HG03575 (cell line): Measurements from ENCODE around the gene FANCC.
"Not testable (repeated sequence)": the region's sequence is repeated elsewhere in the genome, so short reads cannot be mapped to it uniquely, and the experiment has no call there.

Source experiments
- ATAC-seq: cut with Tn5 transposase; IDR thresholded peaks from one replicate; pipeline ENCODE4 v1.9.1; 2021; ENCODE audit not compliant: unreplicated experiment, insufficient number of reproducible peaks, low FRiP score; ENCODE audit errors: extremely low read depth

FANCC gene

DNA sequence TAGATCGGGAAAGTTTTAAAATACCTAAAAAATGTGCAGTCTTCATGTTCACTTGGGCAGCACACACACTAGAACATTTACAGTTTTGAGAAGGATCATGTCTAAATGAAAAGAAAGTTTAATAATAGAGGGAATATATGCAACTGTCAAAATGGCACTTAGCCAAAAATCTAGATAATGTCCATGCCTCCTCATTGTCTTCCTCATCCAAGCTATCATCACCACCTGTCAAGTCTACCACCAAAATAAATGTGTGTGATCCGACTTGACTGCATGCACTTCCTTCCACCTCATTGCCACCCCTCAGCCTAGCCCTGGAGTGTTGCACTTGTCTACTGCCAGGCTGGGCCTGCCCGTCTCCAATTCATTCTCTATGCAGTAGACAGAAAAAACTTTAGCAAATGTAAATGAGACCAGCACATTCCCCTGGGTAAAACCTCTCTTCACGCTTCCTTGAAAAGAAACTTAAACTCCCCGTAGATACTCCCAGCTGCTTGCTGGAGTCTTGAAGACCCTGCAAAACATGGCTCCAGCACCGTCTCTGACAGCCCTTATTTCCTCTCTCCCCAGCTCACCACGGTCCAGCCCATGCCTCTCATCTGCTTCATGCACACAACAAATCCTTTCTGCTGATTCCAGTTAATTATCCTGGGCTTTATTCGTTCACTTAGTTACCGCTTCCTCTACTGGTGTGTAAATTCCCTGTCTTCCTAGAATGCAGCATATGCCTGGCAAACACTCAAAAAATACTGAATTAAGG lies 66.9 kb downstream of the FANCC start:
- no peak for ATAC-seq

DNA sequence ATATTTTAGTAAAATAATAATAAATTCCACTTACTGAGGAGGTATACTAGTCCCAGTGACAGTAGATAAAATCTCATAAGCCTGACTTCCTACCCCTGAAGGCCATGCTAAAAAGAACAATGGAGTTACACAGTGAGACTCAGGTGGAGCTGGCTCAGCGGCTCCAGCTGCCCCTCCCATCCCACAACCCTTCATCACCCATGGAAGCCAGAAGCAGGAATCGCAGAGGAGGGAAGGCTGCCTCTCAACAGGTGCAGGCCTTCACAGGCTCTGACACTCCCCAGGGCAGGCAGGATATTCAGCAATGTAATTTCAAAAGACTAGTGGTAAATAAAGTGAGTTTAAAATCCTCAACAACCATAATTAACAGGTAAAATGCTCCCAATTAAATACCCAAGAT lies 67.5 kb downstream of the FANCC start:
- ATAC-seq, result no peak

DNA sequence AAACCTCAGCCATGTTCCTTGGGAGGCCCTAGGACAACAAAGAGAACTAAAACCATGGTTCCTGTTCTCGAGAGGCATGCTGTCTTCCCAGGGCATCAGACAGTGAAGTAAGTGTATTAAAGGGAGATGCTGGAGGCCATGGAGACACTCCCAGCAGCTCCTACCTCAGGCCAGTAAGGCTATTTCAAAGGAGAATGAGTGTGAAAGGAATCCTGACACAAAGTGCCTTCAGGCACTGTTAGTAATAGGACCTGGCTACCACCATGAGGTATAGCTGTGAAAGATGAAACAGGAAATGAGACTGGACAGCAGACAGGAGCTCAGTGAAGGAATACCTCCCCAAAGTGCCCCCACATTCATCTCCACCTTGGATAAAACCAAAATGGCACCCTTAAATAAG lies 71.0 kb downstream of the FANCC start:
- ATAC-seq, result no peak

DNA sequence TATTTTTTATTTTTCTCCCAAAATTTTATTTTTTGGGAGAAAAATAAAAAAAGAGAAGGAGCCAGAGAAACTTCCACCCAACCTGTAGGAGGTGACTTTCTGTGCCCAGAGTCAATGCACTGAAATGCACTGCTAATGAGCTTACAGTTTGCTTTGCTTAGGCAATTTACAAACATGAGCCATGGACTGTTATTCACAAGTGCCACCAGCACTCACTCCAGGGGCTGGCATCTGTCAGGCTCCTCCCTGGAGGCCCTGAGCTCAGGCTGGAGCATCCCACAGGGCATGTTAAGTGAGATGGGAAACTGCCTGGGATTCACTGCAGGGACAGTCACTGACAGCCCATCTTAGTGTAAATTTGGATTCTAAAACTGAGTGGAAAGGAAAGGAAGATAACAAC lies 74.9 kb downstream of the FANCC start:
- ATAC-seq, result no peak

DNA sequence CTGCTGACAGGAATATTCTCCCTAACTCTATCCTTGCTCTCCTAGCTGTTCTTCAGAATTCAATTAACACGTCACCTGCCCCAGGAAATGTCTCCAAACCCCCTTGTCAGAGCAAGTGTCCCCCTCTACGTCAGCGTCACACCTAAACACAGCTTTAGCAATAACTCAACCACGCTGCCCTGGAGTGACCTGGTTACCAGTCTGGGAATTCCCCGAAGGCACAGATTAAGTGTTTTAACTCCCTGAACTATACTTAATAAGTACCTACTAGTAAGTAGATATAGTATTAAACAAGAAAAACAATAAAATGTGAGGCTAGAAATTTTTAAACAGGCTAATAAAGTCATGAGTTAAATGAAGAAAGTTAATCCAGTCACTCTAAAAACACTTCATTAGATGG lies 78.4 kb downstream of the FANCC start:
- no peak for ATAC-seq

DNA sequence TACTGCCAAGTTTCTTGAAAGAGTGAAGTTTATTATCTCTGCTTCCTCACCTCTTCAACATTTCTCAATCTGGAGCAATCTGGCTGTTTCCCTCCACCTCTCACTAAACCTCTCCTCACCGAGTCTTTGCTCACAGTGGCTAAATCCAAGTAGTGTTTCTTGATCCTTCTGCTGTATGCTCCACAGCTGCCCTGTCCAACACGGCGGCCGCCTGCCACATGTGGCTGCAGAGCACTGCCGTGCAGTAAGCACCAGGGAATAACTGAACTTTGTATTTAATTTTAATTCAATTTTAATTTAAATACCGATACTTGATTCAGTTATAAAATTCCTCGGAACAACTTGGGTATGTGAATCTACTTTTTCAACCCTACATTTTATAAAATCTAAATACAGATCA lies 80.2 kb downstream of the FANCC start:
- ATAC-seq, result no peak

DNA sequence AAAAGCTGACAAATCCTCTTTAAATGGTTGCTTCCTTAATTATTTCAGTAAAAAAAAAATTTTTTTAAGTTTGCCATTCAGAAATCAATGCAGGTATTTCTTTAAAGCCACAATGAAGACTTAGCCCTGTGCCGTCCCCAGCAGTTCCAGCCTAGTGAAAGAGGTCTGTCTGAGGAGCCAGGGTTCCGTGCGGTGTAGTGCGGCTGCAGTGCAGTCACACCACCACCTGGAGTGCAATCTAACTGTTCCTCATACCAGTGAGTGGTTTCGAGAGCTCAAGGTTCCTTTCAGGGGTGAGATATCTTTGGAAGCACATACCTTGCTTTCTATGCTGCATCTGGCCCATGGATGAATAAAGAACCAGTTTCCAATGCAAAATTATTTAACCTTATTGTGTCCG lies 87.5 kb downstream of the FANCC start:
- no peak for ATAC-seq

DNA sequence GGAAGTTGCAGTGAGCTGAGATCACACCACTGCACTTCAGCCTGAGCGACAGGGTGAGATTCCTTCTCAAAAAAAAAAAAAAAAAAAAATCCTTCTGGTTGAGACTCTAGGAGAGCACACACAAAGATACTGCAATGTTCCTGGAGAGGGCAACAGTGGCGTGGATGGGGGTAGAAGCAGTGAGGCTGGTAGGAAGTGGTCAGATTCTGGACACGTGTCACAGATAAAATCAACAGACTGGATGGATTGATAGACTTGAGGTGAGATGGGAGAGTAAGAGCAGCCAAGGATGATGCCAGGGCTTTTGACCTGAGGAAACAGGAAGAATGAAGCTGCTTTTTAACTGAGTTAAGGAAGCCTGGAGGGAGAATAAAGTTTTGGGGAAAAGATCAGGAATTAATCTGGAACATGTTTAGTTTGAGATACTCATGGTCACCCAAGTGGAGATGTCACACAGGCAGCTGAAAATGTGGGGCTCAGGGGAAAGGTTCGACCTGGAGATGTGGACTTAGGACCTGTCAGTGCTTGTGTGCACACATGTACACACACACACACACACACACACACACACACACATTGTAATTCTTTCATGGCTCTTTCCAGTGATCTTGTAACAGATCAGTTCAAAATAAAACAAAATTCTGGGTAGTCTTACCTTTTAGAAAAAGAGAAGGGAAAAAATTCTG lies 88.1 kb downstream of the FANCC start:
- no peak for ATAC-seq

DNA sequence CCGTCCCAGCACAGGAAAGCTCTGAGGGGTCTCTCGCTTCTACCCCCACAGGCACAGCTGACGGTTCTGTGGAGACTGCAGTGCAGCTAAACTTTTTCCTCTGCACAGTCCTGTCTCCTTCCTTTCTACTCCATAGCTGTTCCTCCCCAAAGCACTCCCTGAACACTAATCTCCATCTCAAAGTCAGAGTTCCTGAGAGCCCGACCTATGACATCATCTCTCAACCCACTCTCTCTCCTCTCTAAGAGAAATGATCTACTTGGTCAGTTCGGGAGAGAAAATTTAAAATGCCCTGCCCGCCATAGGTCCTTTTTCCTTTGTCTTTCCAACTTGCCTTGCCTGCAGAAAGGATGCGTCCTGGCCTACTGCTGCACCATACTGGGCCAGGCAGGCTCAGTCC lies 90.6 kb downstream of the FANCC start:
- ATAC-seq, result no peak

DNA sequence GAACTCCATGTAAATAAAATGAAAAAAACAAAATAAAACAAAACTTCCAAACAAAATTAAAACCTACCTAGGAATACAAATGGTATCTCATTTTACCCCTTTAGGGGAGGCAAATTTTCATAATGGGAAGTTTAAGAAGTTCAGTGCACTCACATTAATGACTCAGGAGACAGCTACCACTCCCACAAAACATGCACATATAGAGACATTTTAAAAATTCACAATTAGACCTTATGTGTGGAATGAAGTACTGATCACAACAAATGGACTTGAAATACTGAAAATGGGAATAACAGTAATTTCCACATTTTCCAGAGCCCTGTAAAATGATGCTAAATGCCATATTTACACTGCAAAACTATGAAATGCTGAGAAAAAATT lies 91.8 kb downstream of the FANCC start:
- ATAC-seq, result no peak

DNA sequence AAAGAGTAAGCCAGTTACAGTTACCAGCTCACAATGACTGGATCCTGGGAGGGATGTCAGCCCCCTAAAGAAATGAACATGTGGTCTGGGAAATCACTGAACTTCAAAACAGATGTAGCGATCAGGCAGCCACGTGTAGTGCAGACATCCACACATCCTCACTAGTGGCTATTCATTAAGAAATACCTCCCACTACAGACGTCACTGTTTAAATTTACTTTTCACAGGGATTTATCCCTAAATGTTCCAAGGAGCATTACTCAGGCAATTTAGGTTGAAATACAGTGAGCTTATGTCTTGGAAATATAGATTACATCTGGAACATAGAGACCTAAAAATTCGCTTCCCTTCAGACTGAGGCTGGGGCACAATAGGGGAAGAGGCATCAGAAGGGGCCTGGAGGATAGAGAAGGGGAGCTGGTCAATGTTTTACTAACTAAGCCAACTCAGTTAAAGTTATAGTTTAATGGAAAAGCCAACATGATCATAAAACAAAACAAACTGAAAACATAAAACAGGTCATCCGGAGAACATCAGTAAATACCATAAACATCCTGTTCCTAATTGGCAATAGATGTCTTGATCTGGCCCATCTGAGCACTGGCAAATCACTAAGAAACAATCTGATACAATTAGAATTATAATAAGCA lies 92.3 kb downstream of the FANCC start:
- no peak for ATAC-seq

DNA sequence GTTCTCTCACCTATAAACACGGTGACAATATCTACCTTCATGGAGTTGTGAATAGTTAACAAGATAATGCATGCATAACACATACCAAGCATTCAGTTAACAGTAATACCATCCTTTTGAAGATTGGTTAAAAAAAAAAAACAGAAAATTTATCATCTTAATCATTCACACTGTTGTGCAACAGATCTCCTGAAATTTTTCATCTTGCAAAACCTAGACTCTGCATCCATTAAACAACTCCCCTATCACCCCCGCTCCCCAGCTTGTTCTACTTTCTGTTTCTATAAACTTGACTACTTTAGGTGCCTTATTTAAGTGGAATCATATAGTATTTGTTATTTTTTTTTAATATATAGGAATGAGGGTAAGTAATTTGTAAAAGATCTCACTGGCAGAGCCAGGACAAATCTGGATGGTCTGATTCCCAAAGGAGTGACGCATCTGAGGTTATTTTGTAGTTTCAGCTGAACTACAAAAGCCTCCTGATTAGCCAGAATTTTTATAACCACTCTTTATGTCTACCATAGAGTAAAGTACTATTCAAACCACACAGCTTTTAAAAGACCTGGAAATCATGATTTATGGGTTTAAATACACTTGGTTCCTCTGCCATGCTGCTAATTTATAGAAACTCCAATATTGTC lies 93.0 kb downstream of the FANCC start:
- no peak for ATAC-seq

DNA sequence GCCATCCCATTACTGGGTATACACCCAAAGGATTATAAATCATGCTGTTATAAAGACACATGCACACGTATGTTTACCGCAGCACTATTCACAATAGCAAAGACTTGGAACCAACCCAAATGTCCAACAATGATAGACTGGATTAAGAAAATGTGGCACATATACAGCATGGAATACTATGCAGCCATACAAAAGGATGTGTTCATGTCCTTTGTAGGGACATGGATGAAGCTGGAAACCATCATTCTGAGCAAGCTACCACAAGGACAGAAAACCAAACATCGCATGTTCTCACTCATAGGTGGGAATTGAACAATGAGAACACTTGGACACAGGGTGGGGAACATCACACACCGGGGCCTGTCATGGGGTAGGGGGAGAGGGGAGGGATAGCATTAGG lies 97.2 kb downstream of the FANCC start:
- ATAC-seq, result not testable (repeated sequence)

DNA sequence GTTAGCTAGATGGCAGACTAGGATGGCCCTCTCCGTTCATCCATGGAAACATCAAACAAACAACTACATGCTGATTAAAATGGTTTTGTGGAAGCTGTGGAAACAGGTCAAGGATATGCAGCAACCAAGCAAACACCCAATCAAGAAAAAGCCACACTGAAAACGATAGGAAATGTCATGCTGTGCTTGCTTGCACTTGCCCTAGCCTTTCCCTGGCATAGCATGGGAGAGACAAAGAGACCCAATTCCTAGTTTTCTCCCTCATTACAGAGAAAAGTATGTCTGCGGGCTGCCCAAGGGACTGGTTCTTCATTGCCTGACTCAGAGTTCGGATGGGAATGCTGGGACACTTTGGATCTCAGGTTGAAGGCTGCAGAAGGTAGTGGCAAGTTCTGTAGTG lies 98.7 kb downstream of the FANCC start:
- no peak for ATAC-seq

DNA sequence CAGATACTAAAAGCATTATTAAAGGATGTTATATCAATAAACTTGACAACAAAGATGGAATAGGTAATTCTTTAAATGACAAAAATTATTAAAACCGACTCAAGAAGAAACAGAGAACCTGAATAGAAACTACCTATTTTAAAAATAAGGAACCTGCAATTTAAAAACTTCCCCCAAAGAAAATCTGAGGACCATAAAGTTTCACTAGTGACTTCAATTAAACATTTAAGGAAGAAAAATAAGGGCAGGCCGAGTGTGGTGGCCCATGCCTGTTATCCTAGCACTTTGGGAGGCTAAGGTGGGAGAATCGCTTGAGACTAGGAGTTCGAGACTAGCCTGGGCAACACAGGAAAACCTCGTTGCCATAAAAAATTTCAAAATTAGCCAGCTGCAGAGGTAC lies 99.6 kb downstream of the FANCC start:
- no peak for ATAC-seq

DNA sequence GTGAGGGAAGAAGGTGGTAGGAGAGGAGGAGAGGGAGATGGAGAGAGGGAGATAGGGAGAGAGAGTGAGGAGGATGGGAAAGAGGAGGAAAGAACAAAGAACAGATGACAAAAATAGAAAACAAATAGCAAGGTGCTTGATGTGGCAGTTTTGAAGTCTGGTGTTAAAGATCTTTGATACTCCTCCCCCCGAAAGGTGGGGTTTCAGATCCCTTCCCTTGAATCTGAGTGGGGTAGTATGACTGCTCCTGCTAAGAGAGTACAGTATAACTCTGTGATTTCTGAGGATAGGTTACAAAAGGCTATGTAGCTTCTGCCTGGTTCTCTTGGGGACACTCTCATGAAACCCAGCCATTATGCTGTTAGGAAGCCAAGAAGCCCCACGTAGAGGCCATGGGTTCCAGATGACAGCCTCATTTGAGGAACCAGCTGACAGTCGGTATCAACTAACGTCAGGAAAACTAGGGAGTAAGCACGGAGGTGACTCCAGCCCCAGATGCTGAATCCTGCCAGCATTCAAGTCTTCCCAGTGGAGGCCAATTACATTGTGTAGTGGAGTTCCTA lies 102.1 kb downstream of the FANCC start:
- no peak for ATAC-seq

DNA sequence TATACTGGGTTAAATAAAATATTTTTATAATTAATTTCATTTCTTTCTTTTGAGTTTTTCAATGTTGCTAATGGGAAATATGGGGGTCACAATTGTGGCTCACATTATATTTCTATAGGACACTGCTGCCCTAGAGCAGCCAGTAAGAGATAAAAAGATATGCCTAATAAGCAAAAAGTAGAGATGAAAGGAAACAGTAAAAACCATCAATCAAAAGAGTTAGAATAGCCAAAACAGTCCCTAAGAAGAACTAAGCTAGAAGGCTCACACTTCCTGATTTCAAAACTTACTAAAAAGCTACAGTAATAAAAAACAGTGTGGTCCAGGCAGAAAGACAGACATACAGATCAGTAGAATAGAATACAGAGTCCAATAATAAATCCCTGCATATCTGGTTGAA lies 104.4 kb downstream of the FANCC start:
- ATAC-seq, result no peak

DNA sequence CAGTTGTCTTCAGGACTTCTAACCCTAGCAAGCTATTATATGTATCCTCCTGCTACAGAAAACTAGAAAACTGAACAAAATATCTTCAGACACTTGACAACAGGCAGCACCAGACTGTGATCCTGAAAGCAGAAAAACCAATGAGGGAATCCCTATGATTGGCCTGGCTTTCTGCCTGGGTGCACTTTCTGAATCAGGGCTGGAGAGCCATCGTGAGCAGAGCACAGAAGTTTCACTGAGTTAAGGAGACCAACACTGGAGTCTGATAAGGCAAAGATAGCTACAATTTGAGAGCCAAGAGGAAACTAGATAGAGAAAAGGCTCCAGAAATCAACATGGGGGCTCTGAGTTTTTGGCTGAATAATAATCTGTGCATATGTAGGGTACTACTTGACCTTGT lies 106.5 kb downstream of the FANCC start:
- no peak for ATAC-seq

DNA sequence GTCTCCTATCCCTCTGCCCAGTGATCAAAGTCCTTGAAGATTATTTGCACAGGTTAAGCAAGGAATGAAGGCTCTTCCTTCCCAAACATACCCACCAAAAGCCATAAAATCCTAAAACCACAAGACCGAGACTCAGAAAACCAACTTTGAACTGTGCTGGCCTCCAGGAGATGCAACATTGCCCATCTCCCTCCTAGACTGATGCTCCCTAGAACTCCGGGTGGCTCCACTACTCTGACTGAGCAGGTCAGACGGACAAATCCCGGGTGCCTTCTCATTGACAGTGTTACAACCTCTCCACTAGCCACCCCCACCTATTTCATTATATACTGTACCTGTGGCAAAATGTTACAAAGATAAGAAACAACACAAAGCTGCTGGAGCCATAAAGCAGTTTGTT lies 110.1 kb downstream of the FANCC start:
- no peak for ATAC-seq

DNA sequence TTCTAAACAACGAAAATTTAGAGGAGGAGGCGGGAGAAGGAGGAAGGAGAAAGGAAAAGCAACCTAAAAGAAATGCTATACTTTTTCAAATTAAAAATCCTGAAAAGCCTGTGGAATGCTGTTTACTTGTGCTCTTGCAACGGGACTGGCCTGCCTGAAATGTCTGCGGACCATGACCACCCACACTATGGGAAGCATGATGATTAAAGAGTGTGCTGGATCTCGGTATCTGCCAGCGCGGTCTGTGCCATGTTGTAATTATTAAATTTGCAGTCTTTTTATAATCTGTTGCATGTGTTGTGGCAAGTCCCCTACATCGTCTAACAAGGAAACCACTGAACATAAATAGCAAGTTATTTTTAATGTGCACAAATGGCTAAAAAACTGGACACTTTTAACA lies 111.4 kb downstream of the FANCC start:
- ATAC-seq, result no peak
